NB4 (cell line): ENCODE results near the gene ADSL.

Source experiments
- DNase-seq: peaks from one replicate; pipeline ENCODE4 v3.0.0; 2010; ENCODE audit warnings: low read depth
- H3K4me3 ChIP-seq: one replicate; pipeline ENCODE4 v1.5.1; 2011; ENCODE audit warnings: mild to moderate bottlenecking, low read depth, low read length, moderate library complexity
- MYC ChIP-seq: IDR thresholded peaks from 2 replicates; pipeline ENCODE4 v1.6.1; 2011; ENCODE audit warnings: low read depth, low read length
- POLR2A ChIP-seq: IDR thresholded peaks from 2 replicates; pipeline ENCODE4 v1.6.1; 2011; ENCODE audit warnings: mild to moderate bottlenecking; ENCODE audit not compliant: insufficient read length; ENCODE audit errors: extremely low read depth
- TF ChIP-seq, protein P1 (sequence below): IDR thresholded peaks from one replicate; pipeline ENCODE4 v1.5.1; 2012; ENCODE audit warnings: low read depth, low read length
- TF ChIP-seq, protein P2 (sequence below): IDR thresholded peaks from 2 replicates; pipeline ENCODE4 v1.6.1; 2011; ENCODE audit warnings: low read depth, low read length

ADSL gene

DNA sequence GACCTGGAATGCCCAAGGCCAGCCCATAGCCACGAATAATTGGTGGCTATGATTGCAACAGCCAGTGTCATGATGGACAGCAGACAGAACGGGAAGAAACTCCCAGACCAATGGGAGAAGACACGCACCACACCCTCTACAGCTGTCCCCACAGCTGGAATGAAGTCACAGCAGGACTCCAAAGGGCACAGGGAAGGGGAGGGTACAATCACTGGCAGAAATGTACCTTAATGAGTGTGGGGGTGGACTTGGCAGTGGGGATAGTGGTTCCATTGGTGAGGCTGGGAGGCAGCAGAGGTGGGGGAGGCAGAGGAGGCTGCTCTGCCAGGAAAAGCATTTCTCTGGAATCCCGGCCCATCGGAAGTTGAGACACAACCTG is 77.0 kb downstream of the ADSL start:
- no peak for TF ChIP-seq MYC
- TF ChIP-seq, protein P1, sequence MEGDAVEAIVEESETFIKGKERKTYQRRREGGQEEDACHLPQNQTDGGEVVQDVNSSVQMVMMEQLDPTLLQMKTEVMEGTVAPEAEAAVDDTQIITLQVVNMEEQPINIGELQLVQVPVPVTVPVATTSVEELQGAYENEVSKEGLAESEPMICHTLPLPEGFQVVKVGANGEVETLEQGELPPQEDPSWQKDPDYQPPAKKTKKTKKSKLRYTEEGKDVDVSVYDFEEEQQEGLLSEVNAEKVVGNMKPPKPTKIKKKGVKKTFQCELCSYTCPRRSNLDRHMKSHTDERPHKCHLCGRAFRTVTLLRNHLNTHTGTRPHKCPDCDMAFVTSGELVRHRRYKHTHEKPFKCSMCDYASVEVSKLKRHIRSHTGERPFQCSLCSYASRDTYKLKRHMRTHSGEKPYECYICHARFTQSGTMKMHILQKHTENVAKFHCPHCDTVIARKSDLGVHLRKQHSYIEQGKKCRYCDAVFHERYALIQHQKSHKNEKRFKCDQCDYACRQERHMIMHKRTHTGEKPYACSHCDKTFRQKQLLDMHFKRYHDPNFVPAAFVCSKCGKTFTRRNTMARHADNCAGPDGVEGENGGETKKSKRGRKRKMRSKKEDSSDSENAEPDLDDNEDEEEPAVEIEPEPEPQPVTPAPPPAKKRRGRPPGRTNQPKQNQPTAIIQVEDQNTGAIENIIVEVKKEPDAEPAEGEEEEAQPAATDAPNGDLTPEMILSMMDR: no peak
- no peak for TF ChIP-seq POLR2A
- TF ChIP-seq, protein P2, sequence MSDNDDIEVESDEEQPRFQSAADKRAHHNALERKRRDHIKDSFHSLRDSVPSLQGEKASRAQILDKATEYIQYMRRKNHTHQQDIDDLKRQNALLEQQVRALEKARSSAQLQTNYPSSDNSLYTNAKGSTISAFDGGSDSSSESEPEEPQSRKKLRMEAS: no peak
- H3K4me3 ChIP-seq: no peak overlapping the region
- no peak for DNase-seq

DNA sequence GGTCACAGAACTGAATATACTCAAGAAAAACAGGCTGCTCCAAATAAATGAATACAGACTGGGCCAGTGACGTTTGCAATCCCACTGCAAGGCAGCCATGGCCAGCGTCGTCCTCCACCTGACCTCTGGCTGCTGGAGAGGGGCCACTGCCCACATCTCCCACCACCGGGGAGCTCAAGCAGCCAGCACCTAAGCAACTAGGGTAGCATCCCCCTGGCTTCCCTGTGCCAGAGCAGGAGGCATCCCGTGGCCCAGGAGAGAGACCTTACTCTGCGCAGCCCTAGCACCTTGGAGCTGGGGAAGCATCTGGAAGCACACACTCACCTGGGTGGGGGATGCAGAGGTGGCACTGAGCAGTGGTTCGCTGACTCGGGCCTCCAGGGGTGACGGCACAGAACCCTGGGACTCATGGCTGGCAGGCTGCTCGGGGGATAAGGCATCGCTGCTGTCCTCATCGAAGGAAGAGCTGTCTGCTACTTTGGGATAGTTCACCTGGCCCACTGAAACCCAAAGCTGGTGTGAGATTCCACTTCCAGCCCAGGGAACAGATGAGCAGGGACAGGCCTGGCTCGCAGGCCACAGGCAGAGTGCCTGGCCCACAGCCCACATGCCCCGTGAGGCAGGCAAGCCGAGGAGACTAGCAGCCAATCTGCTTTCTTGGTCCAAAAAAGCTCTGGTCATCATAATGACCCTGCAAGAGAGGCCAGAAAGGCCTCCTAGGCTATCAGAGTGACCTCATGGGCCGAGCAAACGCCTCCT is 77.8 kb downstream of the ADSL start:
- no peak for DNase-seq
- no peak overlapping the region for H3K4me3 ChIP-seq
- TF ChIP-seq, protein P1: no peak
- TF ChIP-seq POLR2A (no peak), MYC (no peak)
- TF ChIP-seq, protein P2: no peak

DNA sequence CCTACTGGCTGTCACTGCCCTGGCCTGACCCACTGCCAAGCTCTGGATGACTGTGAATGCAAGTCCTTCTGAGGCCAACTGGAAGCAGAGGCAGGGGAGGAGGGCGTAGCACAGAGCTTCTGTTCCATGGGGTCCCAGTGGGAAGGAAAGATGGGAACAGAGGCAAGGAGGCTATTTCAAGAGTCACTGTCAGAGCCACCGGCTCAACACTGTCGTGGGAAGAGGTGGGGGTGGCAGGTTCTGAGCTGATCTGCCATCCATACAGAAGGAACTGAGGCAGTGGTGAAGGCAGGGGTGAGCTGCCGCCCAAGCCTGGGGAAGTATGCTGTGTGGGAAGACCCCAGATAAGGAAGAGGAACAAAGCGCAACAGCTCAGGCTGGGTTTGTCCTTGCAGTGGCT is 78.8 kb downstream of the ADSL start:
- TF ChIP-seq, protein P2: no peak
- TF ChIP-seq, protein P1: no peak
- no peak for TF ChIP-seq POLR2A
- no peak for TF ChIP-seq MYC
- DNase-seq: no peak
- H3K4me3 ChIP-seq: no peak overlapping the region

DNA sequence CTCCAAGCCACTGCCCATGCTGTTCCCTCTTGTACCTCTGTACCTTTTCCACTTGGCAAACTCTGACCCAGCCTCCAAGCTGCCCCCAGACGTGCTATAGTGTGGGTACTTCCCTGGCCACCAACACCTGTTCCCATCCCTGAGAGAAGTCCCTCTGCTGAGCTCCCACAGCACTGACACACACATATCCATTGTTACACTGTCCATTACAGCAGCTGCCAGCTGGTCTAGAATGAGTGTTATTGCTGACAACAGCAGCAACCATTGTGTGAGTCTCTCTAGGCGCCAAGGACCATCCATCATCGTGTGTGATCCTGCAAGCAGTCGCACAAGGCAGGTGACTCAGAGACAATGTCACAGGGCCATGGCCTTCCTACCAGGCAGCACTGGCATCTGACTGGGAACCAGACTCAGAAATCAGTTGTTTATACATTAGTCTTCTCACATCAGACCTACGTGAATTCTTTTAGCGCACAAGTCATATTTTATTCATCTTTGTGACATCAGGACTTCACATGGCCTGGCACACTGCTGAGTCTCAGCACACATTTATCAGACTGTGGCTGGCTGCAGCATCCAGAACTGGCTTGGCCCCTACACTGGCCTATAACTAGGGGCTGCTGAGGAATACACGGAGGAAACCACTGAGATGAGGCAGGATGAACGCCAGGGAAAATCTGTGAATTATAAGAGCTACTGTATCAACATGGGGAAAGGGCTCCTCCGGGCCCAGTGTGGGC is 80.5 kb downstream of the ADSL start:
- no peak overlapping the region for H3K4me3 ChIP-seq
- DNase-seq: no peak
- no peak for TF ChIP-seq MYC
- no peak for TF ChIP-seq POLR2A
- TF ChIP-seq, protein P2: no peak
- TF ChIP-seq, protein P1: no peak

DNA sequence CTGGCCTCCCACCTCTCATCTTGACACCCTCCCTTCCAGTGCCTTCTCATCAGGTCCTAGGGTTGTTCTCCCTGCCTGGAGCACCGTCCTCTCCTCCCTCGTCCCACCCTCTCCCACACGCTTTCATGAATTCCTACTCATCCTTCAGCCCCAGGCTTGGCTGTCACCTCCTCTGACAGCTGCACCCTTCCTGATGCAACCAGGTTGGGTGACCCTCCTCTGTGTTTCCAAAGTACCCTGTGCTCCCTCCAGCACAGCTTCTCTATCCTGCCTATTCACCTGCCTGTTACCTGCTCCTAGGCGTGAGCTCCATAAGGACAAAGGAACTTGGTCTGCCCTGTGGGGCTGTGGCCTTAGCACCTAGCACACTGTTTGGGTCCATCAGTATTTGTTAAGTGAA is 82.5 kb downstream of the ADSL start:
- TF ChIP-seq, protein P2: no peak
- TF ChIP-seq MYC (no peak), POLR2A (no peak)
- TF ChIP-seq, protein P1: no peak
- no peak overlapping the region for H3K4me3 ChIP-seq
- no peak for DNase-seq
